ENCODE data around the gene DNASE1L2.

DNA sequence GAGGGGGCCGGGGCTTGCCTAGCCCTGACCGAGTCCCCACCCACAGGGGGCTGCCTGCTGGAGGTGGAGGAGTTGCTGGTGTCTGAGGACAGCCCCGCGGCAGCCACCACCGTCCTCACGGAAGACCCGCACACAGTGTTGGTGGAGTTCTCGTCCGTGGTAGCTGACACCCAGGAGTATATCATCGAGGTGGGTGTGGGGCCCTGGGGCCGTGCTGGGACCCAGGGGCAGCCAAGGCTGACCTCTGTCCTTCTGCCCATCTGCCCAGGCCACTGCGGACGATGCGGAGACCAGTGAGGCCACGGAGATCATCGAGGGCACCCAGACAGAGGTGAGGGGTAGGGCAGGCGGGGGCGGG is 1.5 kb upstream of the DNASE1L2 start:
- TF ChIP-seq, protein P1, sequence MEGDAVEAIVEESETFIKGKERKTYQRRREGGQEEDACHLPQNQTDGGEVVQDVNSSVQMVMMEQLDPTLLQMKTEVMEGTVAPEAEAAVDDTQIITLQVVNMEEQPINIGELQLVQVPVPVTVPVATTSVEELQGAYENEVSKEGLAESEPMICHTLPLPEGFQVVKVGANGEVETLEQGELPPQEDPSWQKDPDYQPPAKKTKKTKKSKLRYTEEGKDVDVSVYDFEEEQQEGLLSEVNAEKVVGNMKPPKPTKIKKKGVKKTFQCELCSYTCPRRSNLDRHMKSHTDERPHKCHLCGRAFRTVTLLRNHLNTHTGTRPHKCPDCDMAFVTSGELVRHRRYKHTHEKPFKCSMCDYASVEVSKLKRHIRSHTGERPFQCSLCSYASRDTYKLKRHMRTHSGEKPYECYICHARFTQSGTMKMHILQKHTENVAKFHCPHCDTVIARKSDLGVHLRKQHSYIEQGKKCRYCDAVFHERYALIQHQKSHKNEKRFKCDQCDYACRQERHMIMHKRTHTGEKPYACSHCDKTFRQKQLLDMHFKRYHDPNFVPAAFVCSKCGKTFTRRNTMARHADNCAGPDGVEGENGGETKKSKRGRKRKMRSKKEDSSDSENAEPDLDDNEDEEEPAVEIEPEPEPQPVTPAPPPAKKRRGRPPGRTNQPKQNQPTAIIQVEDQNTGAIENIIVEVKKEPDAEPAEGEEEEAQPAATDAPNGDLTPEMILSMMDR (IDR thresholded peaks at IDR 0.05): no peak
- no peak for TF ChIP-seq POLR2A (IDR thresholded peaks at IDR 0.05)

Measured in testis (tissue), 2 donors.